CD4-positive, CD25-positive, alpha-beta regulatory T cell (primary cell): ENCODE data around the gene KCTD7. TPM values are rescaled to one million over a fixed set of nuclear protein-coding genes. Genes with fewer than 3 reads are reported as not detected.

Experiments used
- ATAC-seq, 2 donors: fragments of 150-1000 bp; cut with Tn5 transposase; one replicate each; pipeline ENCODE4 v1.10.0; 2021; ENCODE audit warnings: low read depth in 2 of 2, moderate number of reproducible peaks in 2 of 2, moderate library complexity in 1 of 2
- DNase-seq, 3 donors: peaks; one replicate each; pipeline versions ENCODE4 v3.0.0 to v3.0.0-alpha.2; 2012 to 2022; ENCODE audit warnings: mixed read lengths in 1 of 3
- H3K27ac ChIP-seq: one replicate; pipeline ENCODE4 v1.7.0; 2013; ENCODE audit warnings: mild to moderate bottlenecking, low read length; ENCODE audit not compliant: insufficient read depth, poor library complexity, severe bottlenecking
- H3K27me3 ChIP-seq: one replicate; pipeline ENCODE4 v1.7.0; 2013; ENCODE audit warnings: low read length; ENCODE audit not compliant: control insufficient read depth, insufficient read depth
- H3K36me3 ChIP-seq: one replicate; pipeline ENCODE4 v1.7.0; 2013; ENCODE audit warnings: mild to moderate bottlenecking, low read length, moderate library complexity; ENCODE audit not compliant: control insufficient read depth, insufficient read depth
- H3K4me1 ChIP-seq: 2 replicates; pipeline ENCODE4 v1.7.0; 2013; ENCODE audit warnings: mild to moderate bottlenecking, low read length; ENCODE audit not compliant: insufficient read depth, control insufficient read depth, poor library complexity, severe bottlenecking
- H3K4me3 ChIP-seq: one replicate; pipeline ENCODE4 v1.7.0; 2013; ENCODE audit warnings: low read depth, mild to moderate bottlenecking, low read length, moderate library complexity
- H3K9me3 ChIP-seq, 2 experiments: 1 replicate in 1 of 2; 2 replicates in 1 of 2; pipeline ENCODE4 v1.7.0; 2013; ENCODE audit warnings: low read length in 2 of 2, mild to moderate bottlenecking in 1 of 2, moderate library complexity in 1 of 2; ENCODE audit not compliant: control insufficient read depth in 2 of 2
- H3K27ac Mint-ChIP-seq, 3 donors: one replicate each; pipeline ENCODE4 v1.8.0; 2020 to 2022; ENCODE audit warnings: mild to moderate bottlenecking in 3 of 3, mixed read lengths in 3 of 3, moderate library complexity in 2 of 3
- H3K27me3 Mint-ChIP-seq: one replicate; pipeline ENCODE4 v1.8.0; 2022; ENCODE audit warnings: mild to moderate bottlenecking, mixed read lengths
- H3K36me3 Mint-ChIP-seq: one replicate; pipeline ENCODE4 v1.8.0; 2020; ENCODE audit warnings: mixed read lengths
- H3K4me1 Mint-ChIP-seq, 4 donors: one replicate each; pipeline ENCODE4 v1.8.0; 2020 to 2022; ENCODE audit warnings: mixed read lengths in 4 of 4, mild to moderate bottlenecking in 1 of 4
- H3K4me3 Mint-ChIP-seq, 4 donors: one replicate each; pipeline ENCODE4 v1.8.0; 2020 to 2022; ENCODE audit warnings: mild to moderate bottlenecking in 4 of 4, mixed read lengths in 4 of 4, moderate library complexity in 3 of 4
- H3K9me3 Mint-ChIP-seq, 7 donors: one replicate each; pipeline ENCODE4 v1.8.0; 2020 to 2022; ENCODE audit warnings: mixed read lengths in 7 of 7, mild to moderate bottlenecking in 3 of 7, moderate library complexity in 2 of 7
- polyA plus RNA-seq, 4 donors: library from polyadenylated mRNA; unstranded; fragments of 300-500 nt; fragmentation: Illumina TruSeq; gene quantifications; one replicate each; pipeline ENCODE4 v1.2.3, GENCODE V29; 2021
- total RNA-seq: library from RNA; stranded (reverse); gene quantifications from one replicate; pipeline ENCODE4 v1.2.3, GENCODE V29; 2022

The KCTD7 gene
- total and polyA plus RNA-seq, 5 donors from 2014 or later = 13.9 to 36.0 (median 17.5) TPM

- peaks cover 14% of the 10 kb centered on the region for H3K27me3 Mint-ChIP-seq
Observed at GRCh38 chr7:66626331-66626934, 2.2 kb upstream of the KCTD7 start.

DNA sequence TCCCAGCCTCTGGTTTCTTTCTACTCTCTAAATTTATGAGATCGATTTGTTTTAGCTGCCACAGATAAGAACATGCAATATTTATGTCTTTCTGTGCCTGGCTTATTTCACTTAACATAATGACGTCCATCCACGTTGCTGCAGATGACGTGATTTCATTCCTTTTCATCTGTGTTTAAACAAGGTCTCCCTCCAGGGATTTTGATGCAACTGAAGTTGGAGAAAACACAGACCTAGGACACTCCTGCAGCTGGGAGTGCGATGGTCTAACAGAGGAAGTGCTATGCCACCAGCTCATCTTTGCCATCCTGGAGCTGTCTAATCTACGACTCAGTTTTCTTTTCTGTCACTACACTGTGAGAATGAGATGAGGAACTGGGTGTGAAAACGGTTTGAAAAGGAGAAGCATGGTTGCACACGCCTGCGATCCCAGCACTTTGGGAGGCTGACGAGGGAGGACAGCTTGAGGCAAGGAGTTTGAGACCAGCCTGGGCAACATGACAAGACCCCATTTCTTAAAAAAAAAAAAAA lies 1.5 kb upstream of the KCTD7 start:
- peak overlapping the region in 2 of 3 donors; percentile 56 to 61 for H3K27ac Mint-ChIP-seq
- Histone ChIP-seq H3K4me3 (no peak overlapping the region), H3K9me3 (no peaks in the 10 kb centered on the region), H3K27me3 (no peaks in the 10 kb centered on the region), H3K27ac (no peak overlapping the region), H3K4me1 (peaks cover 36% of the 10 kb centered on the region), H3K36me3 (no peaks in the 10 kb centered on the region)
- no peak for ATAC-seq
- H3K4me3 Mint-ChIP-seq = peak overlapping the region; percentile 80 to 91 (median 82)
- H3K36me3 Mint-ChIP-seq = peaks cover 5% of the 10 kb centered on the region
- no peak for DNase-seq
- H3K9me3 Mint-ChIP-seq = no peaks in the 10 kb centered on the region
- peaks cover 15 to 33% (median 24%) of the 10 kb centered on the region in 4 donors for H3K4me1 Mint-ChIP-seq
- H3K27me3 Mint-ChIP-seq = peaks cover 10% of the 10 kb centered on the region

More at GRCh38 chr7:66626331-66626934, 2.2 kb upstream of the KCTD7 start:
- Histone ChIP-seq H3K36me3 (no peaks in the 10 kb centered on the region), H3K9me3 (no peaks in the 10 kb centered on the region), H3K27me3 (no peaks in the 10 kb centered on the region), H3K27ac (no peak overlapping the region), H3K4me3 (no peak overlapping the region), H3K4me1 (peaks cover 28% of the 10 kb centered on the region)
- peak overlapping the region; percentile 80 to 91 (median 82) for H3K4me3 Mint-ChIP-seq
- H3K4me1 Mint-ChIP-seq = peaks cover 9 to 25% (median 18%) of the 10 kb centered on the region in 4 donors
- ATAC-seq = no peak
- no peaks in the 10 kb centered on the region for H3K36me3 Mint-ChIP-seq
- DNase-seq = no peak
- no peak overlapping the region for H3K27ac Mint-ChIP-seq
- H3K9me3 Mint-ChIP-seq = no peaks in the 10 kb centered on the region

DNA sequence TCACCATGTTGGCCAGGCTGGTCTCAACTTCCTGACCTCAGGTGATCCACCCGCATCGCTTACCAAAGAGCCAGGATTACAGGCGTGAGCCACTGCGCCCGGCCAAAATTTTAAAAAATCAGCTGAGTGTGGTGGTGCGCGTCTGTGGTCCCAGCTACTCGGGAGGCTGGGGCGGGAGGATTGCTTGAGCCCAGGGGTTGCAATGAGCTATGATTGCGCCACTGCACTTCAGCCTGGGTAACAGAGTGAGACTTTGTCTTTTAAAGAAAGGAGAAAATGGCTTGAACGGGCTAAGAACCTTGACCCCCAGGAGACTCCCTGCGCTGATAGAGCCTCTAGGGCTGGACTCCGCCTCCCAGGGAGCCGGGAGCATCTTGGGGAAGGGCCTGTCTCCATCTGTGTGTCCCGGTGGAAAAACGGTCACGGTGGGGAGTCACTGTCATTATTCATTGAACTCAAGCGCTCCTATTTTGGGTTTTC lies 760 bp upstream of the KCTD7 start:
- peak overlapping the region; percentile 56 to 92 (median 89) for H3K27ac Mint-ChIP-seq

DNA sequence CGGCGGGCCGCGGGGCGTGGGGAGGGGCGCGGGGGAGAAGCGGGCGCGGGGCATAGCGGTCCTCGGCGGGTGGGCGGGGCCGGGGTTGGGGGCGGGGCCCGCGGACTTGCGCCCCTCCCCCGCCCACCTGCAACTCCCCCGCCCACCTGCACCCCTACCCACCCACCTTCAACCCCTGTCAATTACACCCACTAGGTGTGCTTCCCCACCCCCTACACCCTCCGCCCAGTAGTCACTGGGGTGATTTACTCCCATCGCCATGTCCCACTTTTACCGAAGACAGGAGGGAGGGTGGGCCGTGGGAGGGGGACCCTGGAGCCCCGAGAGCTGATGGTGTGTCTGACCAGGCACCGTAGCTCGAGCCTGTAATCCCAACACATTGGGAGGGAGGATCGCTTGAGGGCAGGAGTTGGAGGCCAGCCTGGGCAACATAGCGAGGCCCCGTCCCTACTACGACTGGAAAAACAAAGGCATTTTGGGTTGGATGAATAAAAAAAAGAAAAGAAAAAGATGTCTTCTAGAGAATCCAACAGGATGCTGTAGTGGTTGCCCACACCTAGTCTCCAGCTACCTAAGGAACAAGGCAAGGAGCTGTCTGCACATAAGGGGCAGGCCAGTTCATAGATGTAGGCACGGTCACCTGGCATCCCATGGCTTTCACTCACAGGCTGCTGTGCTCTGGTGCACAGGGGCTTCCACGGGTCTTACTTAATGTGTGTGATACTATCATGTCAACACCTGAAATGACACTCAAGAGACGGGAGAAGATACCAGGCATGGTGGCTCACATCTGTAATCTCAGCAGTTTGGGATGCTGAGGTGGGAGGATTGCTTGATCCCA lies 761 bp downstream of the KCTD7 start:
- peaks cover 40% of the 10 kb centered on the region for H3K4me1 ChIP-seq
- Mint-ChIP-seq H3K9me3 (no peaks in the 10 kb centered on the region), H3K36me3 (peaks cover 22% of the 10 kb centered on the region), H3K4me3 (peak overlapping the region; percentile 83 to 91 (median 85)), H3K27ac (peak overlapping the region in 2 of 3 donors; percentile 76 to 89), H3K27me3 (peaks cover 2% of the 10 kb centered on the region), H3K4me1 (peaks cover 15 to 50% (median 33%) of the 10 kb centered on the region in 4 donors)
- peak overlapping the region; percentile 79 for H3K4me3 ChIP-seq
- ATAC-seq (peak; percentile 4), DNase-seq (no peak)
- peak overlapping the region; percentile 91 for H3K27ac ChIP-seq
- H3K27me3 ChIP-seq = no peaks in the 10 kb centered on the region
- no peaks in the 10 kb centered on the region for H3K9me3 ChIP-seq
- H3K36me3 ChIP-seq = peaks cover 10% of the 10 kb centered on the region

More for the DNA sequence above, 760 bp upstream of the KCTD7 start:
- Mint-ChIP-seq H3K4me3 (peak overlapping the region; percentile 90 to 97 (median 92)), H3K4me1 (peaks cover 15 to 39% (median 29%) of the 10 kb centered on the region in 4 donors), H3K27me3 (peaks cover 6% of the 10 kb centered on the region), H3K9me3 (no peaks in the 10 kb centered on the region), H3K36me3 (peaks cover 11% of the 10 kb centered on the region)
- Histone ChIP-seq H3K27me3 (no peaks in the 10 kb centered on the region), H3K4me3 (peak overlapping the region; percentile 91), H3K36me3 (no peaks in the 10 kb centered on the region), H3K4me1 (peaks cover 40% of the 10 kb centered on the region), H3K27ac (peak overlapping the region; percentile 90), H3K9me3 (no peaks in the 10 kb centered on the region)
- ATAC-seq (no peak), DNase-seq (no peak)

DNA sequence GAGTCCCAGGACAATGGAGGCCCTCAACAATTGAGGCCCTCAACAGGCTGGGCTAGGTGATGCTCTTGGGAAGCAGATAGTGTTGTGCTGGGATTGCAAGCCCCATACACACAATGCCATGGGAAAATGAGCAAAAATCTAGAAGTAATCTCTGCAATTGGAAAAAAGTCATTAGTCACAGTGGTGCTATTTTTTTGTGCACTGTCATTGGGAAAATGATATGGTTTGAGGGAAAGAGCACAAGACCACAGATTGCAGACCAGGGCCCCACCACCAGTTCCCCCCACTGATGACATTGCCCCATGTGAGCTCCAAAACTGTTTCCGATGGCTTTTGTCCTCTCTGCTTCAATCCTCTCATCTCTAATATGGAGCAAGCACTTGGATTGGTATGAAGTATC lies 1.9 kb downstream of the KCTD7 start:
- H3K4me3 Mint-ChIP-seq = peak overlapping the region; percentile 83 to 91 (median 85)
- no peaks in the 10 kb centered on the region for H3K9me3 Mint-ChIP-seq
- peaks cover 24% of the 10 kb centered on the region for H3K36me3 Mint-ChIP-seq
- H3K9me3 ChIP-seq = no peaks in the 10 kb centered on the region
- ATAC-seq = no peak
- H3K27ac Mint-ChIP-seq = peak overlapping the region in 2 of 3 donors; percentile 76 to 85
- no peaks in the 10 kb centered on the region for H3K27me3 ChIP-seq
- peak overlapping the region; percentile 91 for H3K27ac ChIP-seq
- no peak for DNase-seq
- H3K4me1 Mint-ChIP-seq = peaks cover 15 to 54% (median 33%) of the 10 kb centered on the region in 4 donors
- H3K4me3 ChIP-seq = peak overlapping the region; percentile 79
- H3K4me1 ChIP-seq = peaks cover 40% of the 10 kb centered on the region
- peaks cover 18% of the 10 kb centered on the region for H3K36me3 ChIP-seq
- no peaks in the 10 kb centered on the region for H3K27me3 Mint-ChIP-seq

- Histone ChIP-seq H3K36me3 (peaks cover 18% of the 10 kb centered on the region), H3K27ac (peak overlapping the region; percentile 44), H3K4me3 (peak overlapping the region; percentile 79), H3K27me3 (no peaks in the 10 kb centered on the region), H3K4me1 (peaks cover 43% of the 10 kb centered on the region), H3K9me3 (no peaks in the 10 kb centered on the region)
- Mint-ChIP-seq H3K27me3 (no peaks in the 10 kb centered on the region), H3K36me3 (peaks cover 24% of the 10 kb centered on the region), H3K4me3 (peak overlapping the region; percentile 83 to 91 (median 85)), H3K27ac (peak overlapping the region; percentile 85 to 92 (median 92)), H3K4me1 (peaks cover 15 to 59% (median 38%) of the 10 kb centered on the region in 4 donors), H3K9me3 (no peaks in the 10 kb centered on the region)
- ATAC-seq (no peak), DNase-seq (peak in 1 of 3 donors; percentile 43)
Observed at GRCh38 chr7:66631471-66631870, 2.8 kb downstream of the KCTD7 start.

- Histone ChIP-seq H3K9me3 (no peaks in the 10 kb centered on the region), H3K27me3 (no peaks in the 10 kb centered on the region), H3K4me3 (no peak overlapping the region), H3K36me3 (peaks cover 50% of the 10 kb centered on the region), H3K27ac (no peak overlapping the region), H3K4me1 (peaks cover 31% of the 10 kb centered on the region)
- Mint-ChIP-seq H3K4me1 (peaks cover 15 to 50% (median 40%) of the 10 kb centered on the region in 4 donors), H3K36me3 (peaks cover 38% of the 10 kb centered on the region), H3K27ac (peak overlapping the region in 2 of 3 donors; percentile 38 to 58), H3K27me3 (no peaks in the 10 kb centered on the region), H3K9me3 (no peaks in the 10 kb centered on the region), H3K4me3 (no peak overlapping the region)
- ATAC-seq = no peak
- DNase-seq = no peak
Observed at GRCh38 chr7:66634816-66635215, 6.1 kb downstream of the KCTD7 start.
